K562 (cell line): ENCODE results near the gene H2BK1. TPM values are rescaled to one million over a fixed set of nuclear protein-coding genes. Genes with fewer than 3 reads are reported as not detected.

ENCODE experiments used
- BCOR ChIP-seq: fragments of 450-650 bp; IDR thresholded peaks from 2 replicates; pipeline ENCODE4 v1.6.1; 2016
- BDP1 ChIP-seq: IDR thresholded peaks from 3 replicates; pipeline ENCODE4 v1.6.1; 2011; ENCODE audit not compliant: insufficient read length, insufficient read depth
- CBX1 ChIP-seq: sonication (generic); IDR thresholded peaks from 2 replicates; pipeline ENCODE4 v1.6.1; 2016; ENCODE audit warnings: antibody characterized with exemption, low read depth, mild to moderate bottlenecking
- E4F1 ChIP-seq: fragments of 250-450 bp; sonication (Bioruptor Pico); IDR thresholded peaks from 2 replicates; pipeline ENCODE4 v1.5.0; 2021; ENCODE audit warnings: mild to moderate bottlenecking, borderline replicate concordance
- EP300 ChIP-seq: IDR thresholded peaks from 2 replicates; pipeline ENCODE4 v1.6.1; 2012; ENCODE audit warnings: low read length, improper control_type of control experiment
- ESRRA ChIP-seq: fragments of 450-650 bp; IDR thresholded peaks from 2 replicates; pipeline ENCODE4 v1.6.1; 2014; ENCODE audit warnings: low read depth, mild to moderate bottlenecking, moderate library complexity, borderline replicate concordance
- FOXM1 ChIP-seq, 2 experiments: fragments of 450-650 bp in 1 of 2; sonication (generic) in 1 of 2; formaldehyde crosslinking in 1 of 2; IDR thresholded peaks; 2 replicates each; pipeline versions ENCODE4 v1.6.1 to v1.9.0; 2017 to 2022; ENCODE audit warnings: low read depth in 2 of 2, mild to moderate bottlenecking in 2 of 2, missing genetic modification reagents in 1 of 2, moderate library complexity in 1 of 2
- HDAC1 ChIP-seq, 2 experiments: fragments of 450-650 bp; IDR thresholded peaks; 2 replicates each; pipeline ENCODE4 v1.6.1; 2016 to 2017; ENCODE audit warnings: inconsistent platforms in 1 of 2, mild to moderate bottlenecking in 1 of 2, moderate library complexity in 1 of 2
- KDM2B ChIP-seq: fragments of 250-450 bp; sonication (Bioruptor Pico); IDR thresholded peaks from 2 replicates; pipeline ENCODE4 v1.8.0; 2021; ENCODE audit warnings: mild to moderate bottlenecking, moderate library complexity
- LEF1 ChIP-seq: fragments of 450-650 bp; IDR thresholded peaks from 2 replicates; pipeline ENCODE4 v1.6.1; 2016; ENCODE audit warnings: mild to moderate bottlenecking
- MITF ChIP-seq: IDR thresholded peaks from 2 replicates; pipeline ENCODE4 v1.6.1; 2014; ENCODE audit warnings: antibody characterized with exemption
- MTA2 ChIP-seq: fragments of 450-650 bp; IDR thresholded peaks from 2 replicates; pipeline ENCODE4 v1.6.1; 2016; ENCODE audit warnings: low read depth
- NBN ChIP-seq: fragments of 450-650 bp; IDR thresholded peaks from 2 replicates; pipeline ENCODE4 v1.6.1; 2016; ENCODE audit warnings: low read depth, mild to moderate bottlenecking
- NCOR1 ChIP-seq: fragments of 450-650 bp; IDR thresholded peaks from 2 replicates; pipeline ENCODE4 v1.6.1; 2016; ENCODE audit warnings: mild to moderate bottlenecking, moderate library complexity
- NFE2 ChIP-seq: IDR thresholded peaks from 2 replicates; pipeline ENCODE4 v1.6.1; 2014; ENCODE audit warnings: antibody characterized with exemption, low read depth
- PHF20 ChIP-seq: fragments of 450-650 bp; IDR thresholded peaks from 2 replicates; pipeline ENCODE4 v1.6.1; 2018; ENCODE audit not compliant: partially characterized antibody
- RFX7 ChIP-seq: fragments of 250-450 bp; sonication (Bioruptor Pico); IDR thresholded peaks from 2 replicates; pipeline ENCODE4 v1.5.1; 2021; ENCODE audit warnings: mild to moderate bottlenecking
- TEAD4 ChIP-seq, 2 experiments: sonication (generic) in 1 of 2; formaldehyde crosslinking in 1 of 2; IDR thresholded peaks; 2 replicates each; pipeline versions ENCODE4 v1.6.1 to v1.8.0; 2012 to 2022; ENCODE audit warnings: borderline replicate concordance in 1 of 2, inconsistent platforms in 1 of 2, low read length in 1 of 2, mild to moderate bottlenecking in 1 of 2, missing genetic modification reagents in 1 of 2
- ZNF197 ChIP-seq: fragments of 200-800 bp; sonication (Bioruptor generic); IDR thresholded peaks from 2 replicates; pipeline ENCODE4 v1.6.1; 2016; ENCODE audit warnings: low read depth, missing genetic modification characterization, missing compliant biosample characterization
- ZNF239 ChIP-seq: fragments of 250-450 bp; sonication (Bioruptor Pico); IDR thresholded peaks from 2 replicates; pipeline ENCODE4 v1.4.0; 2020; ENCODE audit warnings: mild to moderate bottlenecking
- polyA plus RNA-seq, 8 experiments: library from polyadenylated mRNA; depleted of rRNA in 4 of 8; stranded (reverse) in 5 of 8; unstranded in 3 of 8; fragments of >200 nt; fragmentation: Nextera tagmentation in 2 of 8; fragmentation: Illumina TruSeq in 1 of 8; extraction: Ambion mirVana in 2 of 8; extraction: Trizol in 1 of 8; gene quantifications; 2 replicates each; pipeline versions ENCODE4 v1.2.1 to v1.2.3, GENCODE V29; 2011 to 2014; ENCODE audit warnings: inconsistent platforms in 1 of 8, missing spikeins in 1 of 8
- total RNA-seq, 7 experiments: library from RNA; depleted of rRNA in 6 of 7; stranded (reverse); fragments of >200 nt in 6 of 7; fragmentation: Illumina TruSeq in 2 of 7; extraction: Trizol in 2 of 7; gene quantifications; 2 replicates each; pipeline versions ENCODE4 v1.2.1 to v1.2.3, GENCODE V29; 2011 to 2021; ENCODE audit warnings: low replicate concordance in 1 of 7

H2BK1 gene
- total and polyA plus RNA-seq, 9 of the 15 experiments (the other 6 are each of a cell fraction or from before 2014, with no cell fraction given) = not detected

- TF ChIP-seq TEAD4 (IDR thresholded peaks at IDR 0.05; ENCODE audit: low read length) (peak; percentile 90), TEAD4 (CRISPR knock-in tag; IDR thresholded peaks at IDR 0.05; ENCODE audit: borderline replicate concordance) (no peak), ZNF239 (no peak), MITF (peak; percentile 99), FOXM1 (IDR thresholded peaks at IDR 0.05; ENCODE audit: low read depth) (peak; percentile 32; the same call in 1 of the 2 replicates), FOXM1 (CRISPR knock-in tag; IDR thresholded peaks at IDR 0.05; ENCODE audit: low read depth) (no peak), LEF1 (peak; percentile 87), PHF20 (peak; percentile 28), RFX7 (CRISPR knock-in tag) (no peak), BCOR (peak; percentile 54; the same call in 1 of the 2 replicates), E4F1 (CRISPR knock-in tag) (no peak), CBX1 (no peak), NCOR1 (no peak; the same call in 1 of the 2 replicates), KDM2B (CRISPR knock-in tag) (no peak), NBN (peak; percentile 51; the same call in 1 of the 2 replicates), EP300 (peak; percentile 66), HDAC1 (IDR thresholded peaks at IDR 0.05) (peak in 1 of 2 experiments; percentile 89; a peak in 2 of 4 replicates), ESRRA (peak; percentile 73; the same call in 1 of the 2 replicates), NFE2 (peak; percentile 70), ZNF197 (no peak), MTA2 (peak; percentile 62), BDP1 (no peak)
Measured at GRCh38 chr7:151206914-151207313, 3.4 kb downstream of the H2BK1 start (continued).
